Hematopoietic multipotent progenitor cell (in vitro differentiated cells): ENCODE results near the gene FMN1. TPM values are rescaled to one million over a fixed set of nuclear protein-coding genes. Genes with fewer than 3 reads are reported as not detected.
A peak's percentile ranks its signal among the peaks of the same experiment; 100 is the strongest.
"Not testable (repeated sequence)": the region's sequence is repeated elsewhere in the genome, so short reads cannot be mapped to it uniquely, and the experiment has no call there.

ENCODE experiments used
- DNase-seq, 3 donors: peaks; one replicate each; pipeline ENCODE4 v3.0.0-alpha.2; 2011 to 2015; ENCODE audit warnings: low read depth in 2 of 3, low spot score in 2 of 3
- total RNA-seq: library from RNA; depleted of rRNA; stranded (reverse); fragments of >200 nt; gene quantifications from one replicate; pipeline ENCODE4 v1.2.3, GENCODE V29; 2012

The FMN1 gene
- total RNA-seq, 1 donor = 0.27 TPM

GRCh38 chr15:32872621-32873283 is 321.8 kb downstream of the FMN1 start:
- DNase-seq = no peak

DNA sequence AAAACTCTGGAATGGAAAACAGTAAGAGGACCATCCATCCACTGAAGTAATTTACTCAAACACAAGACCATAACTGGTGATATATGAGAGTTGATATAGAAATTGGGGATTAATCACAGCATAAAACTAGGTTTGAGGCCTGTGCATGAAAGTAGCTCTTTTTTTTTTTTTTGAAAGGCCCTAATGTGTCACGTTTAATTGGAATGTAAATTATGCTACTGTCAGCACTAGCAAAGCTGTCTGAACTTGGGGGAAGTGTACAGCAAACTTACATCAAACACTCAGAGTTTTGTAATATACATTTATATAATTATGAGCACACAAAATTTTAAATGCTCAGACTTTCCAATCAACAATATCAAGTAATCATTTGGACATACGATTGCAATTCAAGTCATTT is 322.6 kb downstream of the FMN1 start:
- DNase-seq = no peak

GRCh38 chr15:32870240-32871033 is 324.1 kb downstream of the FMN1 start:
- DNase-seq = no peak

- peak in 1 of 3 donors; percentile 5 for DNase-seq
Observed at GRCh38 chr15:32869776-32870175, 324.7 kb downstream of the FMN1 start.

- DNase-seq = peak in 2 of 3 donors; percentile 13 to 39
Observed at GRCh38 chr15:32867313-32867626, 327.2 kb downstream of the FMN1 start.

- peak in 1 of 3 donors; percentile 21 for DNase-seq
Observed at GRCh38 chr15:32866454-32867312, 327.8 kb downstream of the FMN1 start.

DNA sequence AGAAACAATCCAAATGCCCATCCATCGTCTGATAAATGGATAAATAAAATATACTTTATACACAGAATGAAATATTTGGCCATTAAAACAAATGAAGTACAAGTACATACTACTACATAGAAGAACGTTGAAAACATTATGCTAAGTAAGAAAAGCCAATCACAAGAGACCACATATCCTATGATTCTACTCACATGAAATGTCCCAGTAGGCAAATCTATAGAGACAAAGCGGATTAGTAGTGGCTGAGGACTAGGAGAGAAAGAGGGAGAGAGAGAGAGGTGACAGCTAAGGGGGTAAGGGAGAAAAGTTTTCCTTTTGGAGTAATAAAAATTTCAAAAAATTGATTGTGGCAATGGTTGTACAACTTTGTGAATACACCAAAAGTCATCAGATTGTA is 329.7 kb downstream of the FMN1 start:
- no peak for DNase-seq

- DNase-seq = no peak
Observed at GRCh38 chr15:32864051-32864450, 330.5 kb downstream of the FMN1 start.

DNA sequence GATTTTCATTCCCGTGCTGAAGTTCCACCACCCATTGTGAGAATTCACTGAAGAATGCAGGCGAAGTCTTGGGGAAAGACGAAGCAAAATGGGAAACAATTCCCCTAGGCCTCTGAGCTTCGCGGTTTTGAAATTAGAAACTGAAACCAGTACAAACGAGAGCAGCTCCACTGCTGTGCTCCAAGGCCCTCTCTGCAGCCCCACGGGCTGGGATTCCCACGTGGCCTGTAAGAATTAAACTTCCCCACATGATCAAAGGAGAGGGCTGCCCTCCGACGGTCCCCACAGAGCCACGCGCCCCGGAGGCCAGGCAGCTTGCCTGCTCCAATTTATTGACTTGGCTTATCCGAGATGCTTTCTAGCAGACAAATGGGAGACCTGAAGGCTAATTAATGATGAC is 332.8 kb downstream of the FMN1 start:
- DNase-seq = peak in 2 of 3 donors; percentile 8 to 37

DNA sequence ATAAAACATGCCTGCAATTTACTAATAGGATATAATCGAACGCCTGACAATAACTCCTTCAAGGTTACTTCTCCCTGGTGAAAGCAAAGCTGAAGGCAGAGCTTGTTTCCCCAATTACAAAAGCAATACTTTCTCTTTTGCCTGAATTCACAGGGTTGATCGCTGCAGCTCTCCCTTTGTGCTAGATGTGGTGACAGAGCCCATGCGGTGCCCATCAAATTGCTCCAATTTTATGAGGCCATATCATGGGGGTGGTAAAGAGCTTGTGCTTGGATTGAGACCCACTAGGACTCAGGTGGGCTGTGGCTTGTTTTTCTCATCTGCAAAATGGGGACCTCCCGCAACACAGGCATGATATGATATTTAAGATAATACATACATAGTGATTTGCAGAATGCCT is 333.3 kb downstream of the FMN1 start:
- no peak for DNase-seq

- DNase-seq = no peak
Observed at GRCh38 chr15:32859996-32860395, 334.5 kb downstream of the FMN1 start.

DNA sequence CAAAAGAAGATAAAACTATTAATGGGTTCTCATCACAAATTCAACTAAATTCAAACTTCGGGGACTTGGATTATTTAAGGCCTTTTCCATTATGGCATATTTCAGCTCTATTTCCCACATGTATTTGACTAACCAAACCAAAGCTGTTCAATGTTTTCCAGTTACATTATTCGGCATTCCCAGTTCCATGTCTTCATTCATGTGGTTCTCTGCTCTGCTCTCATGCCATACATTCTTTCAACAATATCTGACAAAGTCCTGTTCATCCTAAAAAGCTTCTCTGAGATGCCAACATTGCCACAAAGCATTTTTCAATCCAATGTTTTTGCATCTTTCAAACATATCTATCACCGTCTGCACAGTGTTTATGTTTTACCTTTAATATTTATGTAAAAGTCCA is 335.3 kb downstream of the FMN1 start:
- no peak for DNase-seq

GRCh38 chr15:32857732-32858131 is 336.8 kb downstream of the FMN1 start:
- DNase-seq = no peak

DNA sequence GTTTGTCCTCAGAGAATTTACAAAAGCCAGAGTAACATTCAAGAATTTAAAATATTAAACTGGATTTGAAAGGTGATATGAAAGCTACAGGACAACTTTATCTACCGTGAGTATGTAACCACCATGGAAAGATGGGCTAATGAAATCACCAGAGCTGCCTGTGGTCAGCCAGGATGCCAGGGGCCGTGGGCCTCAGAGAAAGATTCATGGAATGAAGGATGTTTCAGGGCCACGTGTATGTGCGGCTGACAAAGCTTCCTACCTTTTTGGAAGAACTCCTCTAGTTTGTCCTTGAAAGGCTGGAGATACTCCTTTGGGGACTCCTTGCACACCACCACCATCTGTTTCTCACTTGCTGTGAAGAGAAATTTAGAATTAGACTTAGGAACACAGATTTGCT is 337.8 kb downstream of the FMN1 start:
- no peak for DNase-seq

DNA sequence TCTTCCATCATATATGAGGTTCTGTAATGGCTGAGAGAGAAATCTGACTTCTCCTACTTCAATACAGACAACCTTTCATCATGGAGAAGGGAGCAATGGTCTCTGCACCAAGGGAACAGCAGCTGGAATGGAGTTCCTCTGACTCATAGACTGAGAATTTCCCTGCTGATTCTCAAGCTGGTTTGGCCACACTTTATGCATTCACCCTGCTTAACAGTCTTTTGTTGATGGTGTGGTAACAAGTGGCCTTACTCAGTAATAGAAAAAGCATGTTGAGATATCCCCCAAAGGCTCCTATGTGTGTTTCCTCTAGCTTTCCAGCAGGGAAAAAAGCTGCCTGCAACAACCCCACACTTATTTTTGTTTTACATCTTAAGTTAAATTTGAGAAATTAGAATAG is 338.6 kb downstream of the FMN1 start:
- DNase-seq = no peak

DNA sequence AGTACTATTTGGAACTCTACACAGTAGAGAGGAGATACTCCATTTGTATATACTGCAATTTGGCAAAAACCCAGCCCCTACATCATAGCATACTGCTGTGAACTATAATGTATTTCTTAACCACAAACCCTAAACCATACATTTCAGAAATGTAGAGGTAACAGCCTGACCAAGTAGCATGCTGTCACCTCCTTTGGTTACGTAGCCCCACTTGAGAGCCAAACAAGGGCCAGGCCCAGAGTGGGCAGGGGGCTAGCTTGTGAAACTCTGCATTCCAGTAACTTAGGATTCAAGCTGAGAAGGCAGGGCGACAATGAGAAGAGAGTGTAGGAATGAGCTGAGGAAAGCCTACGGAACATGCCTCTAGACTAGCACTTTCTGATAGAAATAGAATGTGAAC is 340.9 kb downstream of the FMN1 start:
- DNase-seq = no peak

- DNase-seq = no peak
Observed at GRCh38 chr15:32852771-32853170, 341.7 kb downstream of the FMN1 start.

GRCh38 chr15:32852017-32852416 is 342.5 kb downstream of the FMN1 start:
- DNase-seq = no peak

DNA sequence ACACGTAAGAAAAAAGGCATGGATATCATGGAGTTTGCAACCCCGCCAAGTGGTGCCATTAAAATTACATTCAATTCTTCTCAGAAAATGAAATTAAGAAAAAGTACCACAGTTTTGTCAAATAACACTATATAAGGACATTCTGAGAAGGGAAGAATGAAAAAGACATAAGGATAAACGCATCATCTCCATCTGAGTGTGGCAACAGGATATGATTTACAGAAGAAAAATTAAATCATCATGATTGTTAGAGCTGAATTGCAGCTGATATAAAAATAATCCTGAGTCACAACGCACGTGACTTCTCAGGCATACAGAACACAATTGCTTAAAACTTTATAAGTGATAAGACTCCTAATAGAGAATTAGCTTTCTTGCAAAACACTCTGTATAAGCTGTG is 342.9 kb downstream of the FMN1 start:
- no peak for DNase-seq

DNA sequence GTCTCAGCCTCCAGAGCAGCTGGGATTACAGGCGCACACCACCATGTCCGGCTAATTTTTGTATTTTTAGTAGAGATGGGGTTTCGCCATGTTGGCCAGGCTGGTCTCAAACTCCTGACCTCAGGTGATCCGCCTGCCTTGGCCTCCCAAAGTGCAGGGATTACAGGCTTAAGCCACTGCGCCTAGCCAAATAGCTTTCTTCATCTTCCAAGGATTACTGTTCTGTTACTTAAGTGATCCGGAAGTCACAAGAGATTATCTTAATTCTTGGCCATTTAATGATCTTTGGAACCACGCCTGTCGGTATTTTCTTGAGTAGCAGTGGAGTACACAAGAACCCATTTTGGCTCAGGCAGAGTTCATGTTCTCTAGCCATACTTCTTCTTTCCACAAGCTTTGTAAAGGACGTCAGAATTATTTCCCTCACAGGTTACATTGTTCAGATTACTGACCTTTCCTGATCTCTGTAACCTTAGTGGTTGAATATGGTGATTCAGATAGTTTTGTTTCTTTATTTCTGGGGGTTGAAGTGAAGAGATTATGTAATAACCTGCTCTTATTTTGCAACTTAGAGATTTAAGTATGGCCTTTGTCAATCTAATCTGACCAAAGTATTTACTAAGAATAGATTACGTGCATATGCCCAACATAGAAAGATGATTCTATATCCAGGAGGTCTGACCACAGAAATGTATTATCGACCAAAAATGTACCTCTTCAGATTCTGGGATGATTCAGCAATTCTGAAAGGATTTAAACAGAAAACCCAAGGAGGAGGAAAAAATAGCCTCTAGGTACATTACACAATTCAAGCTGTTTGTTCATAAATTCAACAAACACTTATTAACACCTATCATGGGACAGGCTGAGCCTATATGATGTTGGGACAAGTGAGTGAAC is 344.5 kb downstream of the FMN1 start:
- no peak for DNase-seq

GRCh38 chr15:32846671-32847070 is 347.8 kb downstream of the FMN1 start:
- not testable (repeated sequence) for DNase-seq
